GM19023 (cell line): ENCODE data around the gene RFWD3.
"Not testable (repeated sequence)": the region's sequence is repeated elsewhere in the genome, so short reads cannot be mapped to it uniquely, and the experiment has no call there.

Experiments
- ATAC-seq: cut with Tn5 transposase; IDR thresholded peaks from one replicate; pipeline ENCODE4 v1.9.1; 2021; ENCODE audit warnings: mild to moderate bottlenecking, moderate library complexity; ENCODE audit not compliant: unreplicated experiment

Gene RFWD3

DNA sequence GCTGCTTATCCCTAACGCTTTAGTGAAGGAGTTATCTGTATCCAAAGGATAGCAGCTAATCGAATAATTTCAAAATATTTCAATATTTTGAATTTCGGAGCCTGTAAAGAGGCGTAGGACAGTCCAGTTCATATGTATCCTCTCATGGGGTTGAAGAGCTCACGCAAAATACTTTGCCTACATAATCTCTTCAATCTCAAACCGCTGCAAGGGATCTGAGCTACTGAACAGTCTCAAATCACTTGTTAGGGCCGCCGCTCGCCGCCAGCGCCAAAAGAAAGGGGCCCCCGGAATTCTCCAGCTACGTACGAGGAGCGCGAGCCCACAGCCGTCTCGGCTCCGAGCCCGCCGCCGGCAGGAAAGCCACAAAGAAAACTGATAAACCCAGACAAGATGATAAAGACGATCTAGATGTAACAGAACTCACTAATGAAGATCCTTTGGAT is 601 bp upstream of the RFWD3 start:
- ATAC-seq = no peak

DNA sequence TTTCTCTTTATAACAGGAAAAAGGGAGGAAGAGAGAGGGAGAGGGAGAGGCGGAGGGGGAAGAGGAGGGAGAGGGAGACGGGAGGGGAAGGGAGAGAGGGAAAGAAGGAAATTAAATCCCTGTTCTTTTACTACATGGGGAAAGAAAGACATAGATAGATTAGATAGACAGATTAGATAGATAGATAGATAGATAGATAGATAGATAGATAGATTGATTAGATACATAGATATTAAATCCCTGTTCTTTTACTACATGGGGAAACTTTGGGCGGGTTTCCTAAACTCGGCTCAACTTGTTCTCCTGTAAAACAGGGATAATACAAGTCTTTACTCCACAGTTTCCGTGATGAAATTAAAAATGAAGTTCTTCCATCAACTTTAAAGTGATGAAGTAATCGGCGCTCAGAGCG is 661 bp downstream of the RFWD3 start:
- no peak for ATAC-seq

DNA sequence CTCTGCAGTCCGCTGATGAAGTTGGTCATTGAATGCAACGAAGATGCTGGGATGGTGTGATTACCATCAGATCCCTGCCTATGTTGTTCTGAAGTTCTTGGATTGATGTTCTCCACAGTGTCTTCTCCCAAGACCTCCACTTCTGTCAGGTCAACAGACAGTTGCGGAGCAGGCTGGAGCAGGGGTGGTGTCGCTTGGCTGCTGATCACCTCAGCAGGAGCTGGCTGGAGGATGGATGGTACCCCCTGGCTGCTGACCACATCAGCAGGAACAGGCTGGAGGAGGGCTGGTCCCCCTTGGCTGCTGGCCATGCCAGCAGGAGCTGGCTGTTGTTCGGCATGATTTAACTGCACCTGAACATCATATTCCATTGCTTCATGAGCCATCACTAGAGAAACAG is 5.6 kb downstream of the RFWD3 start:
- ATAC-seq = no peak

DNA sequence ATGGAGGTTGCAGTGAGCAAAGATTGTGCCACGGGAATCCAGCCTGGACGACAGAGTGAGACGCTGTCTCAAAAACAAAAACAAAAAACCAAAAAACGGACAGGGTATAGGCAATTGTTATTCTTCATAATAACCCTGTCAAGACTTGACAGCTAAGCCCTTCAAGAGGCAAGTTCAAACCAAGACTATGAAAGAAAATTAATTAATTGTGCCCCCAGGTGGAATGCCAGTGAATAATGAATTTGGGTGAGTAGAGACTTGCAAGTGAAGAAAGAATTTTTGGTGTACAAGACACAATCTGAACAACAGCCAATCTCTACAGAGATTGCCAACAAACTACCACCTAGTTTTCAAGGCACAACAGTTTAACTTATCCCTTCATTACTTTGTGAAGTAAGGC is 6.3 kb downstream of the RFWD3 start:
- ATAC-seq = no peak

DNA sequence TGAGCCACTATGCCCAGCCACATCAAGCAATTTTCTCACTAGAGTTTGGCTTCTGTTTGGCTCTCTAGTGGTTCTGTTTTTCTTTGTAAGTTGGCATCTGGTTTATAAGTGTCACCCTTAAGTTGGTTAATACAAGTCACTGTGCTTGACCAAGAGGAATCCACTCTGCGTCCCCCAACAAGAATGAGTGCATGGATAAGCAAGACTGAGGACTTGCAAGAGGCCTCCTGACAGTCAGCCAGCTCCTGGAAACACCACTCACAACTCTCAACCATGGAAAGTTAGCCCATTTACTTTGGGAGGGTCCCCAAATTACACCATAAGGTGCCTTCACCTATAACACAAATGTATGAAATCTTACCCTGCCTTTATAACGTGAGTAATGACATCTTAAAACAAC is 7.6 kb downstream of the RFWD3 start:
- ATAC-seq = no peak

DNA sequence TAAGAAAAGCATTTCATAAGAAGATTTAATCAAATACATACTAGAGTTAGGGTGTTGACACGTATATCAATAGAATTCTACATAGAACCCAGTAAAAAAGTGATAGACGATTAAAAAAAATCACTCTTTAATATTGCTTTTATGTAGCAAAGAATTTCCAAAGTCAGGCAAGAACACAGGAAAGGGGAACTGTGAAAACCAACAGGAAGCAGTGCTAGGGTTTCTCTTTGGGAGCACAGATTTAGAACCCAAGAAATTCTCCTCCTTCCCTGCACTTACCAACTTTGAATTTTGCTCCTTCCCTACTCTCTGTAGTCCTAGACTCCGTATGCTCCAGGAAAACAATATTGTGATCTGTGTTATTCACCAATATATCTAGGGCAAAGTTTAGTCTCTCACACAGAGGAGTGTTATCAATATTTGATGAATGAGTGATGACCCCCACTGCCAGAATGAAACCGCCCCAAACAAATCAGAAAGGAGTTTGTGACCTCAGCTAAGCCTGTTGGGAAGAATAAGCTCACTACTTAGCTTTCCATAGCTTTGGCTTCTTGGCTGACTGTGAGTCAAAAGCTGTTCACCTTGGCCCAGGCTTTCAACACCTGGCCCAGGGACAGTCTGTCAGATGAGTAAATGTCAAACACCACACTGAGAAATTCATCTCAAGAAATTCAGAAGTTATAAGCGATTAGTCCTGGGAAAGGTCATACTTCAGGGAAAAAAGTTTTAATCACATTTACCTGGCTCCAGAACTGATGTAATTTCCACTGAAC is 8.6 kb downstream of the RFWD3 start:
- ATAC-seq = no peak

DNA sequence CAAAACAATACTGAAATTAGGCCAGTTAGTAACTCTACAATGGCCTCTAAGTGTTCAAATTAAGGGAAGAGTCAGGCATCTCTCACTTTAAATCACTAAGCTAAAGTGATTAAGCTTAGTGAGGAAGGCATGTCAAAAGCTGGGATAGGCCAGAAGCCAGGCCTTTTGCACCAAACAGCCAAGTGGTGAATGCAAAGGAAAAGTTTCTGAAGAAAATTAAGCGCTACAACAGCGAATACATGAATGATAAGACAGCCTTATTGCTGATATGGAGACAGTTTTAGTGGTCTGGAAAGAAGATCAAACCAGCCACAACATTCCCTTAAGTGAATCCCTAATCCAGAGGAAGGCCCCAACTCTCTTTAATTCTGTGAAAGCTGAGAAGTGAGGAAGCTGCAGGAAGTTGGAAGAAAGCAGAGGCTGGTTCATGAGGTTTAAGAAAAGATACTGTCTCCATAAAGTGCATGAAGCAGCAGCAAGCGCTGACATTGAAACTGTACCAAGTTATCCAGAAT is 12.1 kb downstream of the RFWD3 start:
- ATAC-seq = no peak

DNA sequence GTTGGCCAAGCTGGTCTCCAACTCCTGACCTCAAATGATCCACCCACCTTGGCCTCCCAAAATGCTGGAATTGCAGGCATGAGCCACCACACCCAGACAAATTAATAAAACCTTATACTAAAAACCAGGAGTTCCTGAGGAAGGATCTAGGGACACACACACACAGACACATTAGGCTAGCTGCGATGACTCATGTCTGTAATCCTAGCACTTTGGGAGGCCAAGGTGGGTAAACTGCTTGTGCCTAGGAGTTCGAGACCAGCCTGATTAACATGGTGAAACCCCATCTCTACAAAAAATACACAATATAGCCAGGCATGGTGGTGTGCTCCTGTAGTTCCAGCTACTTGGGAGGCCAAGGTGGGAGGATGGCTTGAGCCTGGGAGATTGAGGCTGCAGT is 13.8 kb downstream of the RFWD3 start:
- ATAC-seq = not testable (repeated sequence)

DNA sequence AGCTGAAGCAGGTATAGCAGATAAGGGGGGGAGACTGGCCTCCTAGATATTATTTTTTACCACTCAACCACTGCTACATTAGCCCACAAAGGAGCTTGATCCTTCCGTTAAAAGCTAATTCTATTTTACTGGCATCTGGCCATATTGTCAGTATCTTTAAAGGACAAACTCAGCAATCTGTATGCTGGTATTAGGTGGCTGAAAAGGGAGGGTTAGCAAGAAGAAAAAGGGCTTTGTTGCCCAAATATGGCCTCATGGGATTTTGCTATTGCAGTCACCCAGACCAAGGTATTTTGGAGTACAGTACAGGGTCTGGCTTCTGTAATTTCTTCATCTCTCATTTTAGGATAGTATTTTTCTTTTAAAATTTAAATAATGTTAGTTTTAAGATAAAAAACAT is 14.4 kb downstream of the RFWD3 start:
- ATAC-seq = no peak

DNA sequence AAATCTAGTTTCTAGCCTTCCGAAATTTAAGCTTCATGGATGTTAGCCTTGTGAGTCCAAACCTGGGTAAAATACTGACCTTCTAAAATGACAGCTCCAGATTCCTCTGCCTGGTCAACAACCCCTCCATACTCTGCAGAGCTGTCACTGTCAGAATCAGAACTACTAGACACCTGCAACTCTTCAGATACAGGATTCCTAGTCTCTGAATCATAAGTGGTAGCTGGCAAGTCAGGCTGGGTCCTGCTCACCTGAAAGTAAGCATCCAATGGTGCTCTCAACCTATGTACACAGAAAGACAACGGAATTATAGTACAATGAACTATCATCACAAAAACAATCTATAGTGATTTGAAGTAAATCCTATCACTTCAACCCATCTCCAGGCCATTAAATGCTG is 14.8 kb downstream of the RFWD3 start:
- ATAC-seq = no peak

DNA sequence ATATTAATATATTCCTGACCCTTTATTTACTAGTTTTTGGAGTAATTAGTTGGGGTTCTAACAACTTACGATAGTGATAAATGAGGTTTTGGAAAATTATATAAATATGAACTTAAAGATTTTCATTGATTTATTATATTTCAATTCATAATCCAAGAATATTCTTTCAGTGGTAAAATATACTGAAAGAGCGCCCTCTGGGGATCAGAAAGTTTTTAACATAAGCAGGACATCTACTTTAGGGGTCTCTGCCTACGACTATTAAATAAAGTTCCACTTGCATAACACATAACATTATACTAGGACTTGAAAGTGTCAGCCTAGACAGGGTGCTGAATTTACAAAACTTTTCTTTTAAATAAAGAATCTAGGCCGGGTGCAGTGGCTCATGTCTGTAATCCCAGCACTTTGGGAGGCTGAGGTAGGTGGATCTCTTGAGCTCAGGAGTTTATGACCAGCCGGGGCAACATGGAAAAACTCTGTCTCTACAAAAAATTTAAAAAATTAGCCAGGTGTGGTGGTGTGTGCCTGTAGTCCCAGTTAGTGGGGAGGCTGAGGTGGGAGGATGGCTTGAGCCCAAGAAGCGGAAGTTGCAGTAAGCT is 15.6 kb downstream of the RFWD3 start:
- no peak for ATAC-seq

DNA sequence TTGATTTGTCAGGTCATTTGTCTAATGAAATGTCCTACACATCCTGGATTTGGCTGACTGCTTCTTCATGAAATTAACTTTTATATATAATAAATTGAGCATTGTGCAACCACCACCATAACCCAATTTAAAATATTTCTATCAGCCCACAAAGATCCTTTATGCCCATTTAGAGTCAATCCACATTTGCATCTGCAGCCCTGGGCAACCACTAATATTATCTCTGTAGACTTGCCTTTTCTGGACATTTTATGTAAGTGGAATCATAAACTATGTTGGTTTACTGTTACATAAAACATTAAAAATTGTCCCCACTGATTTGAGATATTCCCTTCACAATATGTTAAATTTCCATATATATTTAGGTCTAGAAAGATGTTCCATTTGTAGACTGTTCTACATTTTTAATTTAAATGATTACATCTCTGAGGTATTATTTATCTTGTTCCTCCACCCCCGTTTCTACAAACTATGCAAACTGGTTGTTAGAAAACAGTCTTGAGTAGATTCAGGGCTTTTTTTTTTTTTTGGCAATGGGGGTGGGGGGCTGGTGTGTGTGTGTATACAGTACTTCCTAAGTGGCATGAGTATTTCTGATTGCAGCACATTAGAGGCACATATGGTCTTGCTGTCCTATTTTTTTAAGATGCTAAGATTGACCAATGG is 16.7 kb downstream of the RFWD3 start:
- no peak for ATAC-seq

DNA sequence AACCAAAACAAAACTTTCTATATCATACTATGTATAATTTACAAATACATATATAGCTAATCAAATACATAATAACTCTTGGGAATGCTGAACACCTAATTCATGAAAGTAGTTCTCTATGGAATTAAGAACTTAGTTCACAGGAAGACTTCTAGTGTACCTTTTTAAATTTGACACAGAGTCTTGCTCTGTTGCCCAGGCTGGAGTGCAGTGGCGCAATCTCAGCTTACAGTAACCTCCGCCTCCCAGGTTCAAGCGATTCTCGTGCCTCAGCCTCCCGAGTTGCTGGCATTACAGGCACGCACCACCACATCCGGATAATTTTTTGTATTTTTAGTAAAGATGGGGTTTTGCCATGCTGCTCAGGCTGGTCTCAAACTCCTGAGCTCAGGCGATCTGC is 24.7 kb downstream of the RFWD3 start:
- ATAC-seq = no peak

DNA sequence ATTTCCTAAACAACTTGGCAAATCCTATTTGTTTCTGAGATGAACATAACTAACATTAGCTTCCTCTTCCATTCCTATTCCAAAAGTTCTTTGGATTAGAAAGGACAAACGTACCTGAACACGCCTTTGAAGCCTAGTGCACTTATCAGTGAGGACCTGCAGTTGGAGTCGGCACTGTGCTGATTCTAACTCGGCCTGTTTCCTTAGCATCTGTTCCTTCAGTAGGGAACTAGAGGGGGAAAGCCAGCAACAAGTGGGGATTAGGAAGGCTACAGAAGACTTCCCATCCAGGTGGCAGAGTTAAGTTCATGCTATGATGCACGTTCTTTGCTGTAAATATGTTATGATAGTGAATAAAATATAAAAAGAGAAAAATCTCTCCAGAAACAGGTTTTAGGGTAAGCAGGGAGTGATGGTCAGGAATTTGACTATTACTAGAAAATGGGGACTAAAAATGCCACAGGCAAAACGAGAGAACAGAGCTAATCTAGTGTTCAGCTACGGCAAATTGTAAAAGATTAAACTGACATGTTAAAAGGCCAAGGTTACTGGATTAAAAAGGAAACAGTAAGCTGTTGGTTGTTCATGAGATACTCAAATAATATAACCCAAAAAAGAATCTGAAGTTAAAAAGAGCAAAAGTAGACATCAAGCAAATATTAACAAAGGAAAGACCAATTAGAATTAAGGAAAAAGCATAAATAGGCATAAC is 28.8 kb downstream of the RFWD3 start:
- no peak for ATAC-seq

DNA sequence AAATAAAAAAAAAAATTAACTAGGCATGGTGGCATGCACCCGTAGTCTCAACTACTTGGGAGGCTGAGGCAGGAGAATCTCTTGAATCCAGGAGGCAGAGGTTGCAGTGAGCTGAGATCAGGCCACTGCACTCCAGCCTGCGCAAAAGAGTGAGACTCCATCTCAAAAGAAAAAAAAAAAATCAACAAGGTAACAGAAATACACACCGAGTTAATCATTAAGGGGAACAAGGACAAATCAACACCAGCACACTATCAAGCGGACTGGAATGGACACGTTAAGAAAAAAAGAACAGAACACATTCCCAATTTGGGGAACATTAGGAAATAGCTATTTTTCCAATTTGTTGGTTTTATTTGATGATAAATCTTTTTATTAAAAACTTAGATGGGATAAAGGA is 31.4 kb downstream of the RFWD3 start:
- no peak for ATAC-seq

DNA sequence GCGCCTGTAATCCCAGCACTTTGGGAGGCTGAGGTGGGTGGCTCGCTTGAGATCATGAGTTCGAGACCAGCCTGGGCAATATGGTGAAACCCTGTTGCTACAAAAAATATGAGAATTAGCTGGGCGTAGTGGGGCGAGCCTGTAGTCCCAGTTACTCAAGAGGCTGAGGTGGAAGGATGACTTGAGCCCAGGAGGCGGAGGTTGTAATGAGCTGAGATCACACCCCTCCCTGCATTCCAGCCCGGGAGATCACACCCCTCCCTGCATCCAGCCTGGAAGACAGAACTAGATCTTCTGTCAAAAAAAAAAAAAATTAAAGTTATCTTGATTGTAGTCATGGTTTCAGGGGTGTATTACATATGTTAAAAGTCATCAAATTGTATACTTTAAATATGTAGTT is 33.0 kb downstream of the RFWD3 start:
- no peak for ATAC-seq

DNA sequence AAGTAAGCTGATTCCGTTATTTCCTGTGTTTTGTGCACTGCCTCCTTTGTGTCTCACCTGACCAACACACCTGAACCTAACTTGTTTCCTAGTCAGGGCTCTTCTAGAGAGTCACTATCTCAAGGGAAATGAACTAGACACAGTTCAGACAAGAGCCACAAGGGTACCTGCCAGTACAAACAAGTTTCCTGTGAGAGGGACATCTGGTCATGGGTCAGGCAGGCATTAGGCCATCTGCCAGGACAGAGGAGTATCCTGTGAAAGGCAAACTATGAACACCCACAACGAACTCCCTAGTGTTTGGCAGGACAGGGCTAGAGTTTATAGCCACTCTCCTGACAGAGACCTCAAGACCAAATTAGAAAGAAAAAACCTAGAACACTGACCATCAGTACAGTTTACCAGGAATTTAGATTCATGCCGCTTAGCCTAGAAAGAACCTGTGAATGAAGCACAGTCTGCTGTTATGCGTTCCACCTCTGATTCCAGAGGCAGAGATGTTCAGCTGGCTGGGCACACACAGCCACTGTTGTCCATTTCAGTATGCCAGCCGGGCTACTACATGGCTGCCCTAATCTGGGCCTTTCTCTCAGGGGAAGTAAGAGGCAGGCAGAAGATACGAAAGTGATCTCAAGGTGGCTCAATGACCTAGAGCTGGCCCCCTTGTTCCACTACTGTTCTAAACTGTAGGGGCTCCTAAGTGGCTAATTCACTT is 39.0 kb downstream of the RFWD3 start:
- ATAC-seq = peak; percentile 26

DNA sequence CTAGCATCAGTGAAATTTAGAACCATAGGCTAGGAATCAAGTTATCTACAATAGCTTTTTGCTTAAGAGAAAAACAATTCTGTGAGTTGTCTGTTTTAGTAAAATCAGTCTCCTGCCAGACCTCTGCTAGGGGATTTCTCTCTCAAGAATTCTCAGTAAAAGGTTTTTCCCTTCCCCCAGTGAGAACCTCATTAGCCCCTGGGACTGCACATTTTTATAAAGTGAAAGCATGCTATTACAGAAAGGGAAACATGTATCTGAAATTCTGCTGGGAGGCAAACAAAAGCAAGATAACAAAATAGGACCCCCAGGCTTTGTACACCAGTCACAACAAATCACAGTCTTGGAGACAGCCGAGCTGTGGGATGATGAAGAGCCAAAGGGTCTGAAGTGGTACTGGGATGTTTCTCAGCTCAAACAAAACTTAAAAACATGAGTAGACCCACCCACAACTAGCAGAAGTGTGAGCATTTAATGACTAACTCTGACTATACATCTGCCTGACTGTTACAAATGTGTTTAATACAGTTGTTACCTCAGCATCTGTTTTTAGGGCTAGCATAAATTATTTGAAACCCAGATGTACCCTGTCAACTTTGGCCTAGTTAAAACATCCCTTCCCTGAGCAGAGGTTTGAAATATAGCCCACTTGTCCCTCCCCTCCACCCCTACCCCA is 39.8 kb downstream of the RFWD3 start:
- ATAC-seq = peak; percentile 53

DNA sequence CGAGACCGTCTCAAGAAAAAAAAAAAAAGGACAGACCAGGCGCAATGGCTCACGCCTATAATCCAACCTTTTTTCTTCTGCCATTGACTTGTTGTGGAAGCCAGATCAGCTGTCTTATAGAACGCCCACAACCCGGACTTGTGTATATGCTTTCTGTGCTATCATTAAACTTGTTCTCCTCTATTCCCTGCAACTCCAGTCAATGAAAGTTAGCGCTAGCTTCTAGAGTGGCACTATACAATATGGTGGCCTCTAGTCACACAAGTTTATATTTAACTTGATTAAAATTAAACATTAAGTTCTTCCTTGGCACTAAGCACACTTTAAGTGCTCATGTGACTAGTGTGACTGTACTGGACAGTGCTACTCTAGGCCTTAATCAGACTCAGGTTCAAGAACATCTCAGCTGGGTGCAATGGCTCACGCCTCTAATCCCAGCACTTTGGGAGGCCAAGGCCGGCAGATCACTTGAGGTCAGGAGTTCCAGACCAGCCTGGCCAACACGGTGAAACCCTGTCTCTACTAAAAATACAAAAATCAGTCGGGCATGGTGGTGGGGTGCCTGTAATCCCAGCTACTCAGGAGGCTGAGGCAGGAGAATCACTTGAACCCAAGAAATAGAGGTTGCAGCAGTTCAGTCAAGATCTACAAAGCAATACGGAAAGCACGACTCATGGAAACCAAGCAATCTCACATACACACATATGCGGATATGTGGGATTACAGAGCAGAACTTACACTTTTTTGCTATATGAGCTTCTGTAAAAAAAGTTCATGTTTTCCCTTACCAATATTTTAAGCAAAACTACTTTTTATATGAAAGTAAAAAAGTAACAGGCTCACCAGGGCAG is 41.0 kb downstream of the RFWD3 start:
- no peak for ATAC-seq
